Adipose tissue (tissue), 3 donors: Measurements from ENCODE around the gene SLC26A9. TPM values are rescaled to one million over a fixed set of nuclear protein-coding genes. Genes with fewer than 3 reads are reported as not detected.

Source experiments
- H3K27ac ChIP-seq: one replicate; pipeline ENCODE4 v1.5.1; 2013; ENCODE audit warnings: low read depth, low read length
- WGBS, 3 donors: extraction: QIAGEN DNeasy Blood & Tissue Kit; methylation state at CpG; one replicate each; pipeline ENCODE4 v1.1.7; 2013; 5-methylcytosine and 5-hydroxymethylcytosine counted together
- polyA plus RNA-seq, 3 donors: library from polyadenylated mRNA; stranded (reverse); fragments of 200-250 nt; gene quantifications; one replicate each; pipeline ENCODE4 v1.2.3, GENCODE V29; 2013
- donor health status: healthy with polysubstance abuse.
- donor health status: Bipolar disorder and iron deficiency.
- donor health status: healthy.

The SLC26A9 gene
- polyA plus RNA-seq, 3 donors: 0.11 to 1.9 (median 0.43) TPM

GRCh38 chr1:205975387-205975998 lies 32.2 kb upstream of the SLC26A9 start:
- no peak overlapping the region for H3K27ac ChIP-seq
- 65 to 74% (median 72%) methylated on average over 15 of the region's 15 CpGs for WGBS, 3 donors

GRCh38 chr1:205974712-205975111 lies 31.5 kb upstream of the SLC26A9 start:
- H3K27ac ChIP-seq: no peak overlapping the region
- 79 to 93% (median 86%) methylated on average over 3 of the region's 3 CpGs for whole genome bisulfite sequencing, 3 donors

GRCh38 chr1:205973377-205974232 lies 30.3 kb upstream of the SLC26A9 start:
- 93 to 96% (median 95%) methylated on average over 8 of the region's 8 CpGs for WGBS, 3 donors
- no peak overlapping the region for H3K27ac ChIP-seq

GRCh38 chr1:205972491-205973168 lies 29.4 kb upstream of the SLC26A9 start:
- 78 to 89% (median 82%) methylated on average over 11 of the region's 11 CpGs for WGBS, 3 donors
- H3K27ac ChIP-seq: no peak overlapping the region

GRCh38 chr1:205972081-205972480 lies 28.8 kb upstream of the SLC26A9 start:
- no peak overlapping the region for H3K27ac ChIP-seq
- WGBS, 3 donors: 85 to 96% (median 86%) methylated on average over 4 of the region's 4 CpGs

GRCh38 chr1:205971082-205971481 lies 27.8 kb upstream of the SLC26A9 start:
- WGBS, 3 donors: 45 to 81% (median 80%) methylated on average over 4 of the region's 4 CpGs
- H3K27ac ChIP-seq: no peak overlapping the region

- no peak overlapping the region for H3K27ac ChIP-seq
- WGBS, 3 donors: 29 to 32% (median 30%) methylated on average over 1 of the region's 1 CpG
Observed at GRCh38 chr1:205970486-205970885, 27.2 kb upstream of the SLC26A9 start.

- no peak overlapping the region for H3K27ac ChIP-seq
- 87 to 94% (median 92%) methylated on average over 8 of the region's 8 CpGs for WGBS, 3 donors
Observed at GRCh38 chr1:205969229-205969628, 26.0 kb upstream of the SLC26A9 start.

- no peak overlapping the region for H3K27ac ChIP-seq
- 79 to 88% (median 82%) methylated on average over 10 of the region's 10 CpGs for WGBS, 3 donors
Observed at GRCh38 chr1:205967554-205968335, 24.5 kb upstream of the SLC26A9 start.

GRCh38 chr1:205965036-205965884 lies 22.0 kb upstream of the SLC26A9 start:
- no peak overlapping the region for H3K27ac ChIP-seq
- 84 to 89% (median 89%) methylated on average over 12 to 13 of the region's 13 CpGs for WGBS, 3 donors

- no peak overlapping the region for H3K27ac ChIP-seq
- 79 to 94% (median 82%) methylated on average over 16 of the region's 16 CpGs for WGBS, 3 donors
Observed at GRCh38 chr1:205963352-205964155, 20.3 kb upstream of the SLC26A9 start.

GRCh38 chr1:205962821-205963221 lies 19.6 kb upstream of the SLC26A9 start:
- H3K27ac ChIP-seq: no peak overlapping the region

GRCh38 chr1:205961991-205962820 lies 18.9 kb upstream of the SLC26A9 start:
- WGBS, 3 donors: 32 to 71% (median 35%) methylated on average over 9 of the region's 9 CpGs
- no peak overlapping the region for H3K27ac ChIP-seq

More at GRCh38 chr1:205962821-205963221, 19.6 kb upstream of the SLC26A9 start:
- WGBS, 3 donors: 81 to 84% (median 82%) methylated on average over 6 of the region's 6 CpGs

- 15 to 68% (median 27%) methylated on average over 2 of the region's 2 CpGs for WGBS, 3 donors
- no peak overlapping the region for H3K27ac ChIP-seq
Observed at GRCh38 chr1:205961405-205961804, 18.1 kb upstream of the SLC26A9 start.

GRCh38 chr1:205959789-205960188 lies 16.5 kb upstream of the SLC26A9 start:
- 81 to 92% (median 84%) methylated on average over 4 of the region's 4 CpGs for WGBS, 3 donors
- H3K27ac ChIP-seq: no peak overlapping the region

GRCh38 chr1:205955499-205955898 lies 12.2 kb upstream of the SLC26A9 start:
- H3K27ac ChIP-seq: no peak overlapping the region
- WGBS, 3 donors: 67 to 79% (median 76%) methylated on average over 1 of the region's 1 CpG
